ENCODE results near the gene PGAM5. TPM values are rescaled to one million over a fixed set of nuclear protein-coding genes. Genes with fewer than 3 reads are reported as not detected.

PGAM5 gene
- polyA plus RNA-seq (2013, experiment 1 of 4), result 67.8 TPM
- 73.4 TPM for polyA plus RNA-seq (2013, experiment 2 of 4)
- 44.9 TPM for polyA plus RNA-seq (2013, experiment 3 of 4)
- 42.1 TPM for polyA plus RNA-seq (2013, experiment 4 of 4)

DNA sequence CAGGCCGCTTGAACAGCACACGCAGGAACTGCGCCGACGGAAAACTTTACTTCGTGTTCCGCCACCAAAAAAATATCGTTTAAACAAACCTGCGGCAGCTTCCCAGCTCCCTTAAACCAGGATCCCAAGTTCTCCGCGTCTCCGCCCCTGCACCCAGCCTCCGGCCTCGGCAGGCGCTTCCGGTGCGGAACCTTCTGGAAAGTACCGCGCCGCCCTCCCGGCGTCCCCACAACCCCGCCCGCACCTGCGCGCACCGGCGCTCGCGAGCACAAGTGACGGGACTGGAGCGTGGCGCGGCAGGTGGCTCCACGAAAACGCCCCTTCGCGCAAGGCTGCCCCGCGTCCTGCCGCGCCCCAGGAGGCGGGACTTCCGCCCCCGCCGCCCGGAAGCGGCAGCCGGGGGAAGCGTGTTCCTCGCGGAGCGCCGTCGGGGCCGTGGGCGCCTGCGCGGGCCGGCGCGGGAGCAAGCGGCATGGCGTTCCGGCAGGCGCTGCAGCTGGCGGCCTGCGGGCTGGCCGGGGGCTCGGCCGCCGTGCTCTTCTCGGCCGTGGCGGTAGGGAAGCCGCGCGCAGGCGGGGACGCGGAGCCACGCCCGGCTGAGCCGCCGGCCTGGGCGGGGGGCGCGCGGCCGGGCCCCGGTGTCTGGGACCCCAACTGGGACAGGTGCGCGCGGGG is at the start of gene PGAM5:
PGAM5 (plus strand) TSS at position 438 of the 675 bp plus-strand sequence; CDS start at position 473, 35 bp downstream.
- WGBS, 2 experiments, result 0% methylated on average over 94 of the region's 94 CpGs
- peaks cover 6% of the 10 kb centered on the region for H3K36me3 ChIP-seq (ENCODE audit: control insufficient read depth, insufficient read depth, low read length)
- peak within 1 kb of the TSS; percentile 11 for H3K27ac ChIP-seq (ENCODE audit: insufficient read depth, low read depth, low read length, poor library complexity, severe bottlenecking)
- H3K27me3 ChIP-seq (ENCODE audit: control insufficient read depth, insufficient read depth, low read length, poor library complexity, severe bottlenecking), result no peaks in the 10 kb centered on the region
- H3K9me3 ChIP-seq (ENCODE audit: control insufficient read depth, low read length), result no peaks in the 10 kb centered on the region
- peak within 1 kb of the TSS; percentile 73 for H3K4me3 ChIP-seq (ENCODE audit: insufficient read depth, low read depth, low read length)
- no peaks in the 10 kb centered on the region for H3K4me1 ChIP-seq (ENCODE audit: control insufficient read depth, insufficient read depth, low read length)

DNA sequence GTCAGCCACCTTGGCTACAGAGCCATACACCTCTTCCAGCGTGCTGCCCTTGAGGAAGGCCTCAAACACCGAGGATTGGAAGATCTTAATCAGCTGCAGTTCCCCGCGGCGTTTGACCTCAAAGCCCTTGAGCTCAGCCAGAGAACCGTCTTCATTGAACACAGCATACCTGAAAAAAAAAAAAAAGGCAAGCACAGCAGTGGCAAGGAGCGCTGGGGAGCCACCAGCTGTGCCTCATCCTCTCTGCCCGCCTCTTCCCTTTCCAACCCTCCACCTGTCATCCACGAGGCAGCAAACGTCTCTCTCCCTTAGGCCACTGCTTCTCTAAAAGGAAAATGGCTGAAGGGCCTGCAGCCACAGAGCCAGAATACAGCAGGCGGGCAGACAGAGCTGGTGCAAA is 49.6 kb upstream of the PGAM5 start:
- Histone ChIP-seq H3K4me1 (ENCODE audit: control insufficient read depth, insufficient read depth, low read length) (no peaks in the 10 kb centered on the region), H3K27ac (ENCODE audit: insufficient read depth, low read depth, low read length, poor library complexity, severe bottlenecking) (no peak overlapping the region), H3K4me3 (ENCODE audit: insufficient read depth, low read depth, low read length) (no peak overlapping the region), H3K27me3 (ENCODE audit: control insufficient read depth, insufficient read depth, low read length, poor library complexity, severe bottlenecking) (no peaks in the 10 kb centered on the region), H3K36me3 (ENCODE audit: control insufficient read depth, insufficient read depth, low read length) (peaks cover 84% of the 10 kb centered on the region), H3K9me3 (ENCODE audit: control insufficient read depth, low read length) (no peaks in the 10 kb centered on the region)
- WGBS, 2 experiments, result 95% methylated on average over 11 of the region's 11 CpGs

DNA sequence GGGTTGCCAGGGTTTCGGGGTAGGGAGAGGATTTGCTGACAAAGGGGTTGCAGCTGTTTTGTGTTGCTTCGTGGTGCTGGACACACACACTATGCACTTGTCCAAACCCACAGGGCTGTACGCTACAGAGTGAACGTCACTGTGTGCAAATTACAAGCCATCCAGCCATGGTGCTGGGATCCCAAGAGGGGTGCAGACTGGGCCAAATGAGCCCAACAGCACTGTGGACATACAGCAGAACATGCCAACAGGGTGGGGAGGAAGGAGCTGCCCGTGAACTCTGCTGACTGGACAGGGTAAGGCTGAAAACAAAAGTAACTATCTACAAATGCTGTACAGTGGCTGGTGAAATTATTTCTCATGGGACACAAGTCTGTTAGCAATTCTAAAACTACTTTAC is 48.7 kb upstream of the PGAM5 start:
- H3K27me3 ChIP-seq (ENCODE audit: control insufficient read depth, insufficient read depth, low read length, poor library complexity, severe bottlenecking), result no peaks in the 10 kb centered on the region
- no peaks in the 10 kb centered on the region for H3K9me3 ChIP-seq (ENCODE audit: control insufficient read depth, low read length)
- H3K36me3 ChIP-seq (ENCODE audit: control insufficient read depth, insufficient read depth, low read length), result peaks cover 82% of the 10 kb centered on the region
- 87 to 89% methylated on average over 5 of the region's 5 CpGs for WGBS, 2 experiments
- H3K27ac ChIP-seq (ENCODE audit: insufficient read depth, low read depth, low read length, poor library complexity, severe bottlenecking), result no peak overlapping the region
- H3K4me1 ChIP-seq (ENCODE audit: control insufficient read depth, insufficient read depth, low read length), result no peaks in the 10 kb centered on the region
- no peak overlapping the region for H3K4me3 ChIP-seq (ENCODE audit: insufficient read depth, low read depth, low read length)

DNA sequence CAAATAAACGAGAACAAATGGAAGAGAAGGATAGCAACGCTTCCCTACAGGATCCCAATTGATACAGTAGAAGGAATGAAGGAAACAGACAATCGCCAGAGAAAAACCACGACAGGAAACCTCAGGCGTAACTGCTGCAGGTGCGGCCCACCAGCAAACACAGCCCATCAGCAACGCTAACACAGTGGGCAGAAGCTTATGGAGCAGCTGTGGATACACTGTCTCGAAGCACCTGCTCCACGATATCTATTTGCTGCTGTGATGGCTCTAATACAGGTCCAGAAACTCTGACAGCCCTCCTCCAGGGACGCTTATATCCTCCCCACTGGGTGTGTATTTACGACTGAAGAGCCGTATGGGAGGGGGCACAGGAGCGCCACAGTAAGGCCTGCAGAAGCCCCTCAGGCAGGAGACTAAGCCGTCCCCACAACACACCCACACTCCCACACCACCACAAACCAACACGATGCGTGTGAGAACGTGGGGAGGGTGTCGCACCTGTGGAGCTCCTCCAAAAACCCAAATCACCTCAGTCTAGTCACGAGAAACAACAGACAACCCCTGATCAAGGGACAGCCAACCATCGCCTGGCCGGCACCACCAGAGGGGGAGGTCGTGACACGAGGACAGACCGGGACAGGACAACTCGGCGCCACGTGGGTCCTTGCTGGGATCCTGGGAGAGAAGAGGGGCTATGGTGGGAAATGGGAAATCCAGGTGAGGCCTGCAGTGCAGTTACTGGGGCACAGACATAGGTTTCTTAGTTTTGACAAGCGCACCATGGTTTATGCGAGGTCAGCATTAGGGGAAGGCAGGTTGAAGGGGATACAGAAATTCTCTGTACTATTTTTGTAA is 47.5 kb upstream of the PGAM5 start:
- Histone ChIP-seq H3K36me3 (ENCODE audit: control insufficient read depth, insufficient read depth, low read length) (peaks cover 82% of the 10 kb centered on the region), H3K4me3 (ENCODE audit: insufficient read depth, low read depth, low read length) (no peak overlapping the region), H3K27me3 (ENCODE audit: control insufficient read depth, insufficient read depth, low read length, poor library complexity, severe bottlenecking) (no peaks in the 10 kb centered on the region), H3K4me1 (ENCODE audit: control insufficient read depth, insufficient read depth, low read length) (no peaks in the 10 kb centered on the region), H3K9me3 (ENCODE audit: control insufficient read depth, low read length) (no peaks in the 10 kb centered on the region), H3K27ac (ENCODE audit: insufficient read depth, low read depth, low read length, poor library complexity, severe bottlenecking) (no peak overlapping the region)
- 95 to 96% methylated on average over 29 of the region's 29 CpGs for WGBS, 2 experiments

DNA sequence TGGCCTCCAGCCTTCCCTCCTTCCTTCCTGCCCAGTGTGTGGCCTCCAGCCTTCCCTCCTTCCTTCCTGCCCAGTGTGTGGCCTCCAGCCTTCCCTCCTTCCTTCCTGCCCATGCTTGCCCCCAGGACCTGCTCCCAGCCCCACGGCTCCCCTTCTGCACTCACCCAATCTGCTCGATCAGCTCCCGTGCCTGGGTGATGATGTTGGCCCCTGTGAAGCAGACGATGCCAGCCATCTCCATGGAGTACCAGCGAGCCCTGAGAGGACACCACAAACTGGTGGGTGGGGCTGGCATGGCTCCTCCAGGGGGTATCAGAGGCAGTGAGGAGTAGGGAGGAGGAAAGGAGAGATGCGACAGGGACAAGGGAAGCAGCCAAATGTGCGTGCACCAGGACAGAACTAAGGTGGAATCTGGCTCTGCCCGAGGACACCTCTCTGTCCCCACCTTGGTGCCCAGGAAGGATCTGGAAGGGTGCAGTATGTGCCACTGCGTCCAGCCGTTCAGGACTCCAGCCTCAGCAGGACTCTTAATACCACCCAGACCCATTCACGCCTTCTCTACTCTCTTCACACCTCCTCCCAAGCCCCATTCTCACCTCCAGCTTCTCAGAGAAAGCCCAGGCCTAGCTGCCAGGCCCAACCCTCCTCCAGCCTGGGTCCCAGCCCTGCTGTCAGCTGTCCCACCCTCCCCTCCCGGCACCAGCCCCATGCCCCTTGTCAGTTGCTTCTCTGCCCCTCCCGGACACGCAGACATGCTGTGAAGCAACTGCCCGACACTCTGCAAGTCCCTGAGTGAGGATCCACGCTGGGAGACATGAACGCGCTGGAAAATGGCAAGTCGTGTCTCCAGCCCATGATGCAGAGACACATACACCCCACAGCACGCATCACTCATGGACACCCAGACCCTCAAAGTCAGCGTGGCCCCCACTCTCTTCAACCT is 46.2 kb upstream of the PGAM5 start:
- Histone ChIP-seq H3K9me3 (ENCODE audit: control insufficient read depth, low read length) (no peaks in the 10 kb centered on the region), H3K36me3 (ENCODE audit: control insufficient read depth, insufficient read depth, low read length) (peaks cover 82% of the 10 kb centered on the region), H3K4me1 (ENCODE audit: control insufficient read depth, insufficient read depth, low read length) (no peaks in the 10 kb centered on the region), H3K27ac (ENCODE audit: insufficient read depth, low read depth, low read length, poor library complexity, severe bottlenecking) (no peak overlapping the region), H3K27me3 (ENCODE audit: control insufficient read depth, insufficient read depth, low read length, poor library complexity, severe bottlenecking) (no peaks in the 10 kb centered on the region), H3K4me3 (ENCODE audit: insufficient read depth, low read depth, low read length) (no peak overlapping the region)
- WGBS, 2 experiments, result 95% methylated on average over 21 of the region's 21 CpGs

DNA sequence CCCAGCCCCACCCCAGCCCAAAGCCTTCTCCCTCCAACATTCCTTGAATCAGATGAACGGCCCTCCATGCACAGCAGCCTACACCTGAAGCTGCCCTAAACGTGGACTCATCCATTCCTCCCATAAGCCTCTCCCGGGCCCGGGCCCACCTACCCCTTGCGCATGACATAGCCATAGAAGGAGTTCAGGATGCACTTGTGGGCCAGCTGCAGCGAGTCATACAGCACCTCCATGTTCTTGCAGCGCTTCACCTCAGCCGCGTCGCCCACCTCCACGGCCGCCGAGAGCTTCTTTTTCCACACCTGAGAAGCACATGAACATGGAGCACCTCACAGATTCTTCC is 45.5 kb upstream of the PGAM5 start:
- H3K27me3 ChIP-seq (ENCODE audit: control insufficient read depth, insufficient read depth, low read length, poor library complexity, severe bottlenecking), result no peaks in the 10 kb centered on the region
- whole genome bisulfite sequencing, 2 experiments, result 96% methylated on average over 13 of the region's 13 CpGs
- peaks cover 79% of the 10 kb centered on the region for H3K36me3 ChIP-seq (ENCODE audit: control insufficient read depth, insufficient read depth, low read length)
- H3K4me3 ChIP-seq (ENCODE audit: insufficient read depth, low read depth, low read length), result no peak overlapping the region
- no peak overlapping the region for H3K27ac ChIP-seq (ENCODE audit: insufficient read depth, low read depth, low read length, poor library complexity, severe bottlenecking)
- H3K9me3 ChIP-seq (ENCODE audit: control insufficient read depth, low read length), result no peaks in the 10 kb centered on the region
- H3K4me1 ChIP-seq (ENCODE audit: control insufficient read depth, insufficient read depth, low read length), result no peaks in the 10 kb centered on the region

DNA sequence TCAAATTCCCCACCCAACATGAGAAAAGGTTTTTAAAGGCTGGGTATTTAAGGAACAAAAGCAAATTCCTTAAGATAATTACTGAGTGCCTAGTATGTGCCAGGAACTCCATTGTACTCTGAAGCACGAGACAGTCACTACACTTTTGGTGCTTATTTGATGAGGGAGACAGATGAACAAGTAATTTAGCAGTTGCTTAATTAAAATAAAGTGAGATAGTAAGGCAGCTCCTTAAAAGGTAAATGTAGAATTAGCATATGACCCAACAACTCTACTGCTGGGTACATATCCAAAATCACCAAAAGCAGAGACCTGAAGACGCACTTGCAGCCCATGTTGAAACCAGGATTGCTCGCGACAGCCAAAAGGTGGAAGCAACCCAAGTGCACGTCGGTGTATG is 44.8 kb upstream of the PGAM5 start:
- Histone ChIP-seq H3K36me3 (ENCODE audit: control insufficient read depth, insufficient read depth, low read length) (peaks cover 72% of the 10 kb centered on the region), H3K4me3 (ENCODE audit: insufficient read depth, low read depth, low read length) (no peak overlapping the region), H3K9me3 (ENCODE audit: control insufficient read depth, low read length) (no peaks in the 10 kb centered on the region), H3K27me3 (ENCODE audit: control insufficient read depth, insufficient read depth, low read length, poor library complexity, severe bottlenecking) (no peaks in the 10 kb centered on the region), H3K4me1 (ENCODE audit: control insufficient read depth, insufficient read depth, low read length) (no peaks in the 10 kb centered on the region), H3K27ac (ENCODE audit: insufficient read depth, low read depth, low read length, poor library complexity, severe bottlenecking) (no peak overlapping the region)
- WGBS, 2 experiments, result 89 to 94% methylated on average over 6 of the region's 6 CpGs

DNA sequence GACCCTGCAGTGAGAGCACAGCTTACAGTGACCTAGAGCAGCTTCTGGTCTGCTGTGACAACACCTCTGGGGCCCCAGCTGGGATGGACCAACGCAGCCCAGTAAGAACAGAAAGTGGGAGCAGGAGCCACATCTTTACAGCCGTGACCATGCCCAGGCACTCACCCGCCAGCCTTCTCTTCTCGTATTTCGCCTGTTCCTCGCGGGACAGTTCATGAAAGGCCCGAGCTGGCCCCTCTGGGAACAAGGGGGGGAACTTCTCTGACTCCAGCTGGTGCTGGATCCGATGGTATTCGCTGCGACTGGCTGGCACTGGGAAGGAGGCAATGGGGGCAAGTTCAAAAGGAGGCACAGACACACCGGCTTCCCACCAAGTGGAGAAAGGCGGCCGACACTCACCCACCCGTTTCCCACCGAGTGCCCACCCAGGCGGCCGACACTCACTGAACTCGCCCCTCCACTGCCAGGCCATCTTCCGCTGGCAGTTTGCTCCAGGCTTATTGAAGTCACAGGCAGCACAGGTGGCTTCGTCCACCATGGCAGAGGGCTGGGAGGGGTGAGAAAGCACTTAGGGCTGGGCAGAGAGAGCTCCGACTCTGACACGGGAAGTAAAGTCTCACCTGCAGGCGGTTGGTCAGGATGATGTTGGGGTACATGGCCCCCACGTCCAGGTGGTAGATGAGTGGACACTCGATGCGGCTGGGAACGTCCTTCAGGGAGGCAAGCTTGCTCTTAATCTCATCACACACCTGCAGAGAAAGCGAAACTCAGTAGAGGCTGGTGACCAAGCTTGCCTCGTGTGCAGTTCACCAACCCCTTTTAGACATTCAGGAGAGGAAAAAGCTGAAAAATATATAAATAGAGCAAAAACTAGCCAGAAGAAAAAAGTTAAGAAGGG is 42.2 kb upstream of the PGAM5 start:
- no peak overlapping the region for H3K27ac ChIP-seq (ENCODE audit: insufficient read depth, low read depth, low read length, poor library complexity, severe bottlenecking)
- no peaks in the 10 kb centered on the region for H3K4me1 ChIP-seq (ENCODE audit: control insufficient read depth, insufficient read depth, low read length)
- no peak overlapping the region for H3K4me3 ChIP-seq (ENCODE audit: insufficient read depth, low read depth, low read length)
- H3K9me3 ChIP-seq (ENCODE audit: control insufficient read depth, low read length), result no peaks in the 10 kb centered on the region
- H3K36me3 ChIP-seq (ENCODE audit: control insufficient read depth, insufficient read depth, low read length), result peaks cover 63% of the 10 kb centered on the region
- H3K27me3 ChIP-seq (ENCODE audit: control insufficient read depth, insufficient read depth, low read length, poor library complexity, severe bottlenecking), result no peaks in the 10 kb centered on the region
- 94 to 96% methylated on average over 30 of the region's 30 CpGs for whole genome bisulfite sequencing, 2 experiments

DNA sequence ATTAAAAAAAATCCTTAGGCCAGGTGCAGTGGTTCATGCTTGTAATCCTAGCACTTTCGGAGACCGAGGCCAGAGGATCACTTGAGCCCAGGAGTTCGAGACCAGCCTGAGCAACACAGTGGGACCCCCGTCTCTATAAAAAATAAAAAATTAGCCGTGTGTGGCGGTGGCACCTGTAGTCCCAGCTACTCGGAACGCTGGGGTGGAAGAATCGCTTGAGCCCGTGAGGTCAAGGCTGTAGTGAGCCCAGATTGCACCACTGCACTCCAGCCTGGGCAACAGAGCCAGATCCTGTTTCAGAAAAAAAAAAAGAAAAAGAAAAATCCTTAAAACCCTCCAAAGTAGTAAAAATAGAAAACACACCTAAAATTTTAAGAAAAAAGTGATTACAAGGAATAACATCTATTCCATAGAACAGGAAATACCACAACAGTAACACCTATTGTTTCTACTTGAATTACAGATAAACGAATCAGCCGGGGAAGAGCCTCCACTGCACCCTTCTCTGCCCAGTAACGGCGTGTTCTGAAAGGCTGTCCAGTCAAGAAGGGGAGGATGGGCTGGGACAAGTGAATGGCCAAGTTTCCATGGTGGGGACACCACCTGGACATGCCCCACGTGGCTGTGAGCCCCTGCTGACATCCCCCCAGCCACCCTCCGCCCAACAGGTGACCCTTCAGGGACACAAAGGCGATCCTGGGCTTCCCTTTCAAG is 41.3 kb upstream of the PGAM5 start:
- 94 to 95% methylated on average over 17 of the region's 17 CpGs for WGBS, 2 experiments
- peaks cover 62% of the 10 kb centered on the region for H3K36me3 ChIP-seq (ENCODE audit: control insufficient read depth, insufficient read depth, low read length)
- H3K27ac ChIP-seq (ENCODE audit: insufficient read depth, low read depth, low read length, poor library complexity, severe bottlenecking), result no peak overlapping the region

More for the DNA sequence above, 41.3 kb upstream of the PGAM5 start:
- Histone ChIP-seq H3K9me3 (ENCODE audit: control insufficient read depth, low read length) (no peaks in the 10 kb centered on the region), H3K4me3 (ENCODE audit: insufficient read depth, low read depth, low read length) (no peak overlapping the region), H3K27me3 (ENCODE audit: control insufficient read depth, insufficient read depth, low read length, poor library complexity, severe bottlenecking) (no peaks in the 10 kb centered on the region), H3K4me1 (ENCODE audit: control insufficient read depth, insufficient read depth, low read length) (no peaks in the 10 kb centered on the region)
